B cell (primary cell): ENCODE results near the gene GPR3. TPM values are rescaled to one million over a fixed set of nuclear protein-coding genes. Genes with fewer than 3 reads are reported as not detected.
A peak's percentile ranks its signal among the peaks of the same experiment; 100 is the strongest.

Source experiments
- ATAC-seq: fragments of 200-7000 bp; cut with Tn5 transposase; one replicate; pipeline ENCODE4 v1.10.0; 2021; ENCODE audit warnings: low read depth, mild to moderate bottlenecking, moderate number of reproducible peaks, moderate library complexity
- CTCF ChIA-PET: fragments of 350-600 bp; sonication (Branson Sonifier 250); formaldehyde crosslinking; loops from one replicate; lab custom pipeline; 2021; ENCODE audit warnings: antibody characterized with exemption, inconsistent platforms; lab: Charles Lee
- POLR2A ChIA-PET: fragments of 350-600 bp; sonication (Branson Sonifier 250); formaldehyde crosslinking; loops from one replicate; lab custom pipeline; 2021; ENCODE audit warnings: antibody characterized with exemption; lab: Charles Lee
- DNase-seq: peaks from one replicate; pipeline ENCODE4 v3.0.0; 2013
- H2AFZ ChIP-seq: 2 replicates; pipeline ENCODE4 v1.6.1; 2012; ENCODE audit warnings: mild to moderate bottlenecking, low read depth, low read length; ENCODE audit not compliant: insufficient read depth, poor library complexity, severe bottlenecking
- H3K27ac ChIP-seq, 2 donors: 1 replicate in 1 of 2; 2 replicates in 1 of 2; pipeline ENCODE4 v1.5.1; 2012 to 2013; ENCODE audit warnings: low read length in 2 of 2, mild to moderate bottlenecking in 2 of 2, moderate library complexity in 1 of 2
- H3K27me3 ChIP-seq, 4 experiments: fragments of 200-600 bp in 1 of 4; sonication (generic) in 1 of 4; replicated peaks in 1 of 4; 1 replicate in 2 of 4; 2 replicates in 2 of 4; pipeline versions ENCODE4 v1.6.1 to v1.7.0; 2013 to 2016; ENCODE audit warnings: low read length in 3 of 4, mild to moderate bottlenecking in 2 of 4, mixed read lengths in 1 of 4, moderate library complexity in 1 of 4; ENCODE audit not compliant: insufficient read depth in 4 of 4, control insufficient read depth in 3 of 4; ENCODE audit errors: control extremely low read depth in 1 of 4
- H3K36me3 ChIP-seq, 2 experiments: replicated peaks in 1 of 2; 1 replicate in 1 of 2; 2 replicates in 1 of 2; pipeline versions ENCODE4 v1.6.1 to v1.7.1; 2013; ENCODE audit warnings: low read length in 1 of 2; ENCODE audit not compliant: insufficient read depth in 2 of 2, control insufficient read depth in 1 of 2; ENCODE audit errors: control extremely low read depth in 1 of 2, extremely low read depth in 1 of 2
- H3K4me1 ChIP-seq, 2 donors: fragments of 200-600 bp in 1 of 2; sonication (generic) in 1 of 2; 1 replicate in 1 of 2; 2 replicates in 1 of 2; pipeline versions ENCODE4 v1.5.1 to v1.6.1; 2013 to 2017; ENCODE audit warnings: low read length in 2 of 2; ENCODE audit not compliant: control insufficient read depth in 2 of 2, insufficient read depth in 2 of 2
- H3K4me2 ChIP-seq: replicated peaks from 2 replicates; pipeline ENCODE3; 2012; ENCODE audit warnings: mild to moderate bottlenecking, low read depth, low read length; ENCODE audit not compliant: poor library complexity, severe bottlenecking
- H3K4me3 ChIP-seq, 5 experiments: fragments of 200-600 bp in 1 of 5; sonication (generic) in 1 of 5; 1 replicate in 3 of 5; 2 replicates in 2 of 5; pipeline versions ENCODE4 v1.5.1 to v1.7.0; 2011 to 2016; ENCODE audit warnings: low read length in 4 of 5, mild to moderate bottlenecking in 4 of 5, low read depth in 2 of 5, control low read depth in 1 of 5, moderate library complexity in 1 of 5; ENCODE audit not compliant: insufficient read depth in 1 of 5; ENCODE audit errors: control extremely low read depth in 1 of 5, extremely low read depth in 1 of 5
- H3K79me2 ChIP-seq: fragments of 200-600 bp; sonication (generic); one replicate; pipeline ENCODE4 v1.6.0; 2016; ENCODE audit warnings: low read length; ENCODE audit not compliant: control insufficient read depth, insufficient read depth
- H3K9ac ChIP-seq: fragments of 200-600 bp; sonication (generic); 2 replicates; pipeline ENCODE4 v1.6.1; 2017; ENCODE audit warnings: mild to moderate bottlenecking, low read length, moderate library complexity
- H3K9me3 ChIP-seq, 3 donors: one replicate each; pipeline versions ENCODE4 v1.6.1 to v1.7.1; 2013; ENCODE audit warnings: low read length in 2 of 3; ENCODE audit not compliant: control insufficient read depth in 2 of 3, insufficient read depth in 1 of 3; ENCODE audit errors: control extremely low read depth in 1 of 3
- H4K20me1 ChIP-seq: 2 replicates; pipeline ENCODE4 v1.6.0; 2012; ENCODE audit warnings: mild to moderate bottlenecking, low read length; ENCODE audit not compliant: insufficient read depth, control insufficient read depth, poor library complexity, severe bottlenecking
- H3K27ac Mint-ChIP-seq: one replicate; pipeline ENCODE4 v1.8.0; 2021; ENCODE audit warnings: mixed read lengths
- H3K27me3 Mint-ChIP-seq: one replicate; pipeline ENCODE4 v1.8.0; 2021; ENCODE audit warnings: mixed read lengths
- H3K4me1 Mint-ChIP-seq: one replicate; pipeline ENCODE4 v1.8.0; 2021; ENCODE audit warnings: mixed read lengths
- H3K4me3 Mint-ChIP-seq: one replicate; pipeline ENCODE4 v1.8.0; 2021; ENCODE audit warnings: mixed read lengths
- H3K9me3 Mint-ChIP-seq: one replicate; pipeline ENCODE4 v1.8.0; 2022; ENCODE audit warnings: mixed read lengths; ENCODE audit not compliant: insufficient read depth
- CTCF ChIP-seq: fragments of 200-600 bp; IDR thresholded peaks from one replicate; pipeline ENCODE4 v1.8.0; 2022; ENCODE audit warnings: antibody characterized with exemption, mild to moderate bottlenecking
- EZH2 ChIP-seq: IDR thresholded peaks from 2 replicates; pipeline ENCODE4 v1.6.1; 2012; ENCODE audit warnings: borderline replicate concordance, low read depth, mild to moderate bottlenecking, moderate library complexity, low read length; ENCODE audit not compliant: insufficient read depth, poor library complexity, severe bottlenecking
- WGBS: methylation state at CpG from one replicate; pipeline ENCODE4 v1.1.5; 2013; ENCODE audit warnings: missing lambda C conversion rate; ENCODE audit not compliant: insufficient coverage; 5-methylcytosine and 5-hydroxymethylcytosine counted together
- intact Hi-C: fragments of 100-400 bp; cut with micrococcal nuclease; formaldehyde crosslinking; loops from one replicate; pipeline ENCODE4 v1.10.0; 2022
- polyA plus RNA-seq: library from polyadenylated mRNA; depleted of rRNA; stranded (reverse); fragments of >200 nt; gene quantifications from 2 replicates; pipeline ENCODE4 v1.2.3, GENCODE V29; 2012
- total RNA-seq, 2 donors: library from RNA; stranded (reverse); fragments of 120-200 nt in 1 of 2; gene quantifications; 1 replicate in 1 of 2; 2 replicates in 1 of 2; pipeline versions ENCODE4 v1.2.3 to v1.2.4, GENCODE V29; 2013 to 2022

The GPR3 gene
- total and polyA plus RNA-seq, 2 donors (not counting 1 experiment from before 2014, with no cell fraction given) = 3.3 TPM; not detected in 1

- peaks cover 38% of the 10 kb centered on the region for H3K4me1 Mint-ChIP-seq
- no peak for DNase-seq
- no peak overlapping the region for H3K4me3 ChIP-seq
- H3K4me1 ChIP-seq = peaks cover 23 to 47% of the 10 kb centered on the region in 2 donors
- H3K27me3 ChIP-seq = no peaks in the 10 kb centered on the region
- no peak overlapping the region for H3K9ac ChIP-seq
- 95% methylated on average over 10 of the region's 11 CpGs for WGBS
- no peak overlapping the region for H3K4me2 ChIP-seq
- H2AFZ ChIP-seq = no peak overlapping the region
- H3K79me2 ChIP-seq = no peaks in the 10 kb centered on the region
- ChIA-PET POLR2A (interaction anchor here (0.6 kb wide), 1 partner anchor 252 kb away, joined by 3 read pairs; no protein-coding TSS in a partner anchor), CTCF (interaction anchor here (0.8 to 8.5 kb wide), 3 partner anchors 16 to 93 kb away, joined by 3 to 74 read pairs (median 8); no protein-coding TSS in a partner anchor)
- no peaks in the 10 kb centered on the region for H3K27me3 Mint-ChIP-seq
- H3K4me3 Mint-ChIP-seq = no peak overlapping the region
- no peaks in the 10 kb centered on the region for H3K9me3 ChIP-seq
- no peaks in the 10 kb centered on the region for H4K20me1 ChIP-seq
- no peak for ATAC-seq
- H3K27ac Mint-ChIP-seq = no peak overlapping the region
- no peaks in the 10 kb centered on the region for H3K9me3 Mint-ChIP-seq
- no peaks in the 10 kb centered on the region for H3K36me3 ChIP-seq
- TF ChIP-seq CTCF = no peak
- intact Hi-C loops = no loop called here
- H3K27ac ChIP-seq = no peak overlapping the region
Measured at GRCh38 chr1:27372808-27373690, 19.4 kb upstream of the GPR3 start.

DNA sequence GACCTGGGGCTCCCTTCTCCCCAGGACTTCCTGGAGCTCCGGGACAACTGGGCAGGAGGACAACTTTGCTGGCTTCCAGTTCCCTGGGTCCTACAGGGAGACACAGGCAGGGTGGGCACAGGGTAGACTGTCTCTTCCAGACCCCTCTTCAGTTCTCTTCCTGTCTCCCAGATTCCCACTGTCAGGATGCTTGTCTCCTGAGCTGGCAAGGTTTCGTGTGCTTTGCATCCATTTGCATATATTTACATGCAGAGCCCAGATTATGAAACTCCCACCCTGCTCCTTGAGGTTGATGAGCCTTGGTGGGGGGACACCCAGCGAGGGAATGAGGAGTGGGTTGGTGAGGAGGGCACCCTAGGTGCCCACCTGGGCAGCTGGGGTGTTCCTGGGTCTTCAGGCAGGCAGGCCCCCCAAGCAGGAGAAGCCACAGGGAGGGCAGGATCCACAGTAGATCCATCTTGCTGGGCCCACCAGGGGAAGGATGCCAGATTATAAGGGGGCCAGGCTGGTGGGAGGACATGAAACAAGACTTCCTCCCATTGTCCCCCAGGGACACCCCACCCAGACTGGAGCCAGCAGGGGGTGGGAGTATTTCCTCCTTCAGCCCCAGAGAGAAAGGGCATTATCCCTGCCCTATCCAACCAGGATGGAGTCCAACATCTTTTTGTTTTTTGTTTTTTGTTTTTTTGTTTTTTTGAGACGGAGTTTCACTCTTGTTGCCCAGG lies 17.9 kb upstream of the GPR3 start, which contains the start of gene FCN3:
Gene FCN3 (minus strand): TSS at position 463 of the 725 bp plus-strand sequence. CDS start 6 bp downstream, at position 457.
- POLR2A ChIA-PET = no interaction called here
- H3K4me2 ChIP-seq = no peak within 1 kb of the TSS
- Mint-ChIP-seq H3K4me3 (no peak within 1 kb of the TSS), H3K4me1 (peaks cover 26% of the 10 kb centered on the region), H3K9me3 (no peaks in the 10 kb centered on the region), H3K27ac (peak within 1 kb of the TSS; percentile 26), H3K27me3 (no peaks in the 10 kb centered on the region)
- H3K36me3 ChIP-seq = no peaks in the 10 kb centered on the region
- no peak within 1 kb of the TSS for H3K9ac ChIP-seq
- H3K79me2 ChIP-seq = no peaks in the 10 kb centered on the region
- intact Hi-C loops = no loop called here
- peaks cover 14 to 36% of the 10 kb centered on the region in 2 donors for H3K4me1 ChIP-seq
- H3K27ac ChIP-seq = no peak within 1 kb of the TSS
- DNase-seq (no peak), ATAC-seq (no peak)
- H3K27me3 ChIP-seq = no peaks in the 10 kb centered on the region
- H3K4me3 ChIP-seq = no peak within 1 kb of the TSS
- H2AFZ ChIP-seq = no peak within 1 kb of the TSS
- CTCF ChIA-PET = interaction anchor here (1.0 to 1.4 kb wide), 4 partner anchors 12 to 263 kb away, joined by 3 to 7 read pairs (median 4); no protein-coding TSS in a partner anchor
- TF ChIP-seq CTCF = no peak
- TF ChIP-seq EZH2 = no peak
- 76% methylated on average over 2 of the region's 4 CpGs for WGBS
- H3K9me3 ChIP-seq = no peaks in the 10 kb centered on the region
- H4K20me1 ChIP-seq = no peaks in the 10 kb centered on the region
